HEK293T (cell line): Measurements from ENCODE around the gene BCL2.

Experiments
- BHLHE40 ChIP-seq: fragments of 450-650 bp; IDR thresholded peaks from 2 replicates; pipeline ENCODE4 v1.6.1; 2016; ENCODE audit warnings: mild to moderate bottlenecking, moderate library complexity, borderline replicate concordance
- CTBP1 ChIP-seq: fragments of 450-650 bp; IDR thresholded peaks from 2 replicates; pipeline ENCODE4 v1.6.1; 2016; ENCODE audit warnings: borderline replicate concordance
- ELF4 ChIP-seq: fragments of 450-650 bp; IDR thresholded peaks from 2 replicates; pipeline ENCODE4 v1.6.1; 2017; ENCODE audit warnings: antibody characterized with exemption
- FOXA1 ChIP-seq: fragments of 450-650 bp; IDR thresholded peaks from 2 replicates; pipeline ENCODE4 v1.6.1; 2016; ENCODE audit warnings: mild to moderate bottlenecking
- HDGF ChIP-seq: fragments of 450-650 bp; IDR thresholded peaks from 2 replicates; pipeline ENCODE4 v1.6.1; 2017; ENCODE audit warnings: antibody characterized with exemption, borderline replicate concordance
- ZNF384 ChIP-seq: fragments of 450-650 bp; IDR thresholded peaks from 2 replicates; pipeline ENCODE4 v1.6.1; 2016

GRCh38 chr18:63287691-63288220 lies 31.8 kb downstream of the BCL2 start:
- TF ChIP-seq ZNF384 (no peak), BHLHE40 (no peak), ELF4 (no peak), FOXA1 (no peak), HDGF (no peak), CTBP1 (no peak)
